Measurements from ENCODE around the gene ARID1B. TPM values are rescaled to one million over a fixed set of nuclear protein-coding genes. Genes with fewer than 3 reads are reported as not detected.
A peak's percentile ranks its signal among the peaks of the same experiment; 100 is the strongest.

The ARID1B gene
- total and polyA plus RNA-seq, 2 donors (not counting 1 experiment from before 2014, with no cell fraction given), result 47.2 to 280 TPM

GRCh38 chr6:157040191-157040590 lies 263.0 kb downstream of the ARID1B start:
- Histone ChIP-seq H3K4me1 (ENCODE audit: control insufficient read depth in 2 of 2, insufficient read depth in 2 of 2, low read length in 2 of 2) (no peaks in the 10 kb centered on the region), H3K79me2 (ENCODE audit: control insufficient read depth, insufficient read depth, low read length) (peaks cover 84% of the 10 kb centered on the region), H3K4me3 (ENCODE audit: control extremely low read depth in 1 of 5, extremely low read depth in 1 of 5, insufficient read depth in 1 of 5, low read depth in 2 of 5, low read length in 4 of 5) (no peak overlapping the region), H3K9ac (ENCODE audit: low read length) (no peak overlapping the region), H4K20me1 (ENCODE audit: control insufficient read depth, insufficient read depth, low read length, poor library complexity, severe bottlenecking) (peaks cover 20% of the 10 kb centered on the region), H2AFZ (ENCODE audit: insufficient read depth, low read depth, low read length, poor library complexity, severe bottlenecking) (no peak overlapping the region), H3K27me3 (replicated peaks in 1 of 4; ENCODE audit: control extremely low read depth in 1 of 4, control insufficient read depth in 3 of 4, insufficient read depth in 4 of 4, low read length in 3 of 4) (no peaks in the 10 kb centered on the region), H3K36me3 (replicated peaks in 1 of 2; ENCODE audit: control extremely low read depth in 1 of 2, control insufficient read depth in 1 of 2, extremely low read depth in 1 of 2, insufficient read depth in 2 of 2, low read length in 1 of 2) (peaks cover 1 to 13% of the 10 kb centered on the region in 2 experiments), H3K9me3 (ENCODE audit: control extremely low read depth in 1 of 3, control insufficient read depth in 2 of 3, insufficient read depth in 1 of 3, low read length in 2 of 3) (no peaks in the 10 kb centered on the region), H3K4me2 (replicated peaks; ENCODE audit: low read depth, low read length, poor library complexity, severe bottlenecking) (no peak overlapping the region), H3K27ac (ENCODE audit: low read length in 2 of 2) (no peak overlapping the region)
- H3K27me3 Mint-ChIP-seq, result no peaks in the 10 kb centered on the region
- intact Hi-C loops (cut with micrococcal nuclease), result no loop called here
- POLR2A ChIA-PET, result no interaction called here
- TF ChIP-seq CTCF (IDR thresholded peaks at IDR 0.05) (no peak), EZH2 (IDR thresholded peaks at IDR 0.05; ENCODE audit: borderline replicate concordance, insufficient read depth, low read depth, low read length, poor library complexity, severe bottlenecking) (no peak)
- H3K27ac Mint-ChIP-seq, result no peak overlapping the region
- no peak overlapping the region for H3K4me3 Mint-ChIP-seq
- ATAC-seq (ENCODE audit: low read depth) (no peak), DNase-seq (no peak)
- no peaks in the 10 kb centered on the region for H3K9me3 Mint-ChIP-seq (ENCODE audit: insufficient read depth)
- CTCF ChIA-PET, result interaction anchor here (0.6 kb wide), 1 partner anchor 261 kb away, joined by 5 read pairs; no protein-coding TSS in a partner anchor
- WGBS (ENCODE audit: insufficient coverage), result 97% methylated on average over 4 of the region's 7 CpGs
- peaks cover 11% of the 10 kb centered on the region for H3K4me1 Mint-ChIP-seq

DNA sequence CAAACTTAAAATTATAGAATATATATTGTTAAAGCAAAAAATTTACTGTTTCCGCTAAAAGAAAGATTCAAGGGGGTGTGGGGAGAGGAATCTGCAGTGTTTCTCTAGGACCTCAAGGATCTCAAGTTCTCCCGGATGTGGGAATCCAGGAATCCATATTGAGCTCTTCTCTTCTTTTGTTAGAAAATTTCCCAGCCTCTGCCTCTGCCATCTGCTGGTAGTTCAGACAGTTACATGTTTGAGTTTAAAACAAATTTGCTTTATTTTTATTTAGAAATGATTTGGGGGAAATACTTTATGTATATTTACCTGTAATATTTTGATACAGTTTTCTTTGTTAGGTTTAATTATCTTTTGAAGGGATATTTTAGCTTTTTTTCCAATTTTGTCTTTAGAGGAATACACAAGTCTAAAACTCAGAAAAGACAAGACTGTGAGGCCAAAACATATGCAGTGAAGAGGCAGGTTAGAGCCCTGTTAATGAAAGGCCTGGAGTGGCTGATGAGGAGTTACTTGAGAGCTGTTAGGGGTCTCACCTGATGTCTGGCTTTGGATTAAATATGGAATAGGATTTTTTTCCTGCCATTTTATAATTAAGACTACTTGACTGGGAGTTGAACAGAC lies 268.8 kb downstream of the ARID1B start:
- TF ChIP-seq EZH2 (IDR thresholded peaks at IDR 0.05; ENCODE audit: borderline replicate concordance, insufficient read depth, low read depth, low read length, poor library complexity, severe bottlenecking) (no peak), CTCF (IDR thresholded peaks at IDR 0.05) (peak; percentile 67)
- WGBS (ENCODE audit: insufficient coverage), result no CpG with 5 or more reads among the region's 2 CpGs

More for the DNA sequence above, 268.8 kb downstream of the ARID1B start:
- ChIA-PET CTCF (interaction anchor here (0.6 to 4.3 kb wide), 15 partner anchors 9 to 482 kb away, joined by 3 to 30 read pairs (median 4); no protein-coding TSS in a partner anchor), POLR2A (interaction anchor here (0.6 kb wide), 1 partner anchor 16 kb away, joined by 3 read pairs; no protein-coding TSS in a partner anchor)
- intact Hi-C loops (cut with micrococcal nuclease), result no loop called here
- no peak overlapping the region for H3K4me2 ChIP-seq (replicated peaks; ENCODE audit: low read depth, low read length, poor library complexity, severe bottlenecking)
- Mint-ChIP-seq H3K27me3 (no peaks in the 10 kb centered on the region), H3K4me1 (peaks cover 38% of the 10 kb centered on the region), H3K27ac (no peak overlapping the region), H3K9me3 (ENCODE audit: insufficient read depth) (no peaks in the 10 kb centered on the region), H3K4me3 (no peak overlapping the region)
- H2AFZ ChIP-seq (ENCODE audit: insufficient read depth, low read depth, low read length, poor library complexity, severe bottlenecking), result no peak overlapping the region
- no peak overlapping the region for H3K9ac ChIP-seq (ENCODE audit: low read length)
- peak overlapping the region in 1 of 2 donors; percentile 14 for H3K27ac ChIP-seq (ENCODE audit: low read length in 2 of 2)
- peaks cover 3 to 7% of the 10 kb centered on the region in 2 experiments for H3K36me3 ChIP-seq (replicated peaks in 1 of 2; ENCODE audit: control extremely low read depth in 1 of 2, control insufficient read depth in 1 of 2, extremely low read depth in 1 of 2, insufficient read depth in 2 of 2, low read length in 1 of 2)
- ATAC-seq (ENCODE audit: low read depth) (no peak), DNase-seq (no peak)
- peaks cover 20% of the 10 kb centered on the region for H4K20me1 ChIP-seq (ENCODE audit: control insufficient read depth, insufficient read depth, low read length, poor library complexity, severe bottlenecking)
- no peak overlapping the region for H3K4me3 ChIP-seq (ENCODE audit: control extremely low read depth in 1 of 5, extremely low read depth in 1 of 5, insufficient read depth in 1 of 5, low read depth in 2 of 5, low read length in 4 of 5)
- peaks cover 7% of the 10 kb centered on the region in 2 donors for H3K4me1 ChIP-seq (ENCODE audit: control insufficient read depth in 2 of 2, insufficient read depth in 2 of 2, low read length in 2 of 2)
- H3K27me3 ChIP-seq (replicated peaks in 1 of 4; ENCODE audit: control extremely low read depth in 1 of 4, control insufficient read depth in 3 of 4, insufficient read depth in 4 of 4, low read length in 3 of 4), result no peaks in the 10 kb centered on the region
- H3K9me3 ChIP-seq (ENCODE audit: control extremely low read depth in 1 of 3, control insufficient read depth in 2 of 3, insufficient read depth in 1 of 3, low read length in 2 of 3), result no peaks in the 10 kb centered on the region
- peaks cover 86% of the 10 kb centered on the region for H3K79me2 ChIP-seq (ENCODE audit: control insufficient read depth, insufficient read depth, low read length)
